ENCODE measurements around the gene SCAMP1.

DNA sequence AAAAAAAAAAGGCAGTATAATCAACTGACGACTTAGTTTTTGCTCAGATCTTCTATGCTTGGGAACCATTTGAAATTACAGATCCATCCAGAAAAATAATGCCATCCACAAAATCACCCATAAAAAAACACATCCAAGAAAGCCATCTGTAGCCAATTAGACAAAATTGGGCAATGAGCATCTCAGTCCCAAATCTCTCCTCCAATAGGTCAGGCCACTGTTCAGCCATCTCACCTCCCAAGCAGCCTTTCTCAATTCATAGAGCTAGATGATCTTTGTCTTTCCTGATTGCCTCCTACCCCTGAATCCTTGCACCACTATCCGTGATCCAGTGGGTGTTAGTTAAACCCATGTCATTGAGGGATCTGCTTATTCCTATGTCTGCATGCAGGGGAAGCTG, 139.6 kb downstream of the SCAMP1 start:
- TF ChIP-seq CTCF (IDR thresholded peaks at IDR 0.05) (no peak), POLR2A (IDR thresholded peaks at IDR 0.05) (no peak)

Data from right lobe of liver (tissue), 4 donors.